ENCODE measurements around the gene CLHC1. TPM values are rescaled to one million over a fixed set of nuclear protein-coding genes. Genes with fewer than 3 reads are reported as not detected.
"Not testable (repeated sequence)": the region's sequence is repeated elsewhere in the genome, so short reads cannot be mapped to it uniquely, and the experiment has no call there.

Gene CLHC1
- total RNA-seq, 1 donor from 2014 or later, result 8.2 TPM

GRCh38 chr2:55152475-55153412 is 79.3 kb downstream of the CLHC1 start:
- DNase-seq, result no peak

DNA sequence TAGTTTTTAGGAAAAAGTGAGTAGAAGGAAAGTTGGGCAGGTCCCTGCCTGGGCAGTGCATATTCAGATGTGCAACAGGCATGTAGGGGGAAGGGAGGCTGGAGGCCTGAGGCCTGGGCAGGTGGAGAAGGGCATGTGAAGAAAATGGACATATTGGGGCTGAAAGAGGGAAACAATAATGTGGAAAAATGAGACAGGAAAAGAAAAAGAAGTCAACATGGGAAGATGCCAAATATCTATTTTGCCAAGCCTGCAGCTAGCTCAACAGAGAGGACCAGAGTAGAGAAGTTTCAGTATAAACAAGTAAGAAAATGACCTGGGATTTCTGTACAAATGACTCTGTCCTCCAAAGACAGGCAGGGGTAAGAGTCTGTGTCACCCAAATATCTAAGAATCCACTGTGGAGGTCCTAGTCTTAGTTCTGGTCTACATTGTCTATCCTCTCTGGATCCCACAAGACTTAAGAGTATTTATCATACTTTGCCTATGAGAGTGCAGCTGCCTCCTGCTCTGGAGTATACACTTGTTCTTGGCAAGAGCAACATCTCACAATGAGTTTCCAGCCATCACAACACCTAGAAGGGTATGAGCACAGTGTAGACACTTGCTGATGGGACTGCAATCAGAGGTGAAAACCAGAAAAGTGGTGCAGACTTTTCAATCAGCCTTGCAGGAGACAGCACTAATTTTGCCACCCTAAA is 80.2 kb downstream of the CLHC1 start:
- no peak for DNase-seq

GRCh38 chr2:55150834-55151233 is 81.3 kb downstream of the CLHC1 start:
- no peak for DNase-seq

DNA sequence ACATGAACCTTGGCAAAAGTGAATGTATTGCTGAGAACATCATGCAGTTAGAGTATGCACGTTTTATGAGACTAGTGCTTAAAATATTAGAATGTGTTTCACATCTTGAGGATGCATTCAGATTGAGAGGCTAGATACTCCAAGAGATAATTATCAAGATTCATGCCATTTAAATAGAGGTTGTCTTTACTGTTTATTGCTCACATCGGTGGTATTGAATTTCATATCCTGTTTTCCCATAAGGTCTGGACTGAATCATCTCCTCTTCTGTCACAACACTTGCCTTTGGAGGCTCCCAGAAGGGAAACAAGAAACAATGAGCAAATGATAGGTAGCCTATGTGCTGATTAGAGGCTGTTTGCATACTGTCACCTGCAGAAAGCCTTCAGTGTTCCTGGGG is 83.8 kb downstream of the CLHC1 start:
- DNase-seq, result peak; percentile 83

DNA sequence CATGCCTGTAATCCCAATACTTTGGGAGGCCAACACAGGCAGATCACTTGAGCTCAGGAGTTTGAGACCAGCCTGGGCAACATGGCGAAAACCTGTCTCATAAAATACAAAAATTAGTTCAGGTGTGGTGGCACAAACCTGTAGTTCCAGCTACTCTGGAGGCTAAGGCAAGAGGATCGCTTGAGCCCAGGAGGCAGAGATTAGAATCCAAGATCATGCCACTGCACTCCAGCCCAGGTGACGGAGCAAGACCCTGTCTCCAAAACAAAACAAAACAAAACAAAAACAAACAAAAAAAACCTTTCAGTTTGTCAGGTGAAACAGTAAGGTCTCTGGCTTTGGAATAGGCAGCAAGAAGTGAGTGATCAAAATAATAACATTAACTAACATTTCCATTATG is 84.6 kb downstream of the CLHC1 start:
- no peak for DNase-seq

- no peak for DNase-seq
These were observed 85.1 kb downstream of the CLHC1 start for GRCh38 chr2:55147041-55147440.

DNA sequence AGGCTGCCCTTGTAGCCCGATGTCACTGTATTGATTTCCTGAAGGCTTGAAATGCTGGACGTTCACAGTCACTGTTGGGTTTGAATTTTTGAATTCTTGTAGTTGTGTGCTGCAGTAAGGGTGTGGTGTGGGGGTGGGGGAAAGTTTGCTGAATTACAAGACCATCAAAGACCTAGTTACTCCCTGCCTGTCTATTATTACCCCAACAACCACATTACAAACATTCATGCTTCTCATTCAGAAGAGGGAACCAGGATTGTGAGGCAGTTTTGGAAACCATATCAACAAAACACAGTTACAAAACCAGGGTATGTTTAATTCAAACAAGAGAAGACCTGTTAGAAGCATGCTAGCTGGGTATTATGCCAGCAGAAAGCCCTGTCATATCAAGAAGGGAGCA is 85.8 kb downstream of the CLHC1 start:
- no peak for DNase-seq

GRCh38 chr2:55144922-55145820 is 86.9 kb downstream of the CLHC1 start:
- no peak for DNase-seq

DNA sequence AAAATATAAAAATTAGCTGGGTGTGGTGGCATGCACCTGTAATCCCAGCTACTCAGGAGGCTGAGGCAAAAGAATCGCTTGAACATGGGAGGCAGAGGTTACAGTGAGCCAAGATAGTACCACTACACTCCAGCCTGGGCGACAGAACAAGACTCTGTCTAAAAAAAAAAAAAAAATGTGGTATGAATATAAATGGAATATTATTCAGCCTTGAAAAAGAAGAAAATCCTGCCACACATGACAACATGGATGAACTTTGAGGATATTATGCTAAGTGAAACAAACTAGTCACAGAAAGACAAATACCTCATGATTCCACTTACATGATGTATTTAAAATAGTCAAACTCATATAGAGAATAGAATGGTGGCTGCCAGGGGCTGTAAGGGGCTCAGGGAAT is 88.4 kb downstream of the CLHC1 start:
- not testable (repeated sequence) for DNase-seq

- no peak for DNase-seq
These were observed 89.6 kb downstream of the CLHC1 start for GRCh38 chr2:55142518-55142917.

DNA sequence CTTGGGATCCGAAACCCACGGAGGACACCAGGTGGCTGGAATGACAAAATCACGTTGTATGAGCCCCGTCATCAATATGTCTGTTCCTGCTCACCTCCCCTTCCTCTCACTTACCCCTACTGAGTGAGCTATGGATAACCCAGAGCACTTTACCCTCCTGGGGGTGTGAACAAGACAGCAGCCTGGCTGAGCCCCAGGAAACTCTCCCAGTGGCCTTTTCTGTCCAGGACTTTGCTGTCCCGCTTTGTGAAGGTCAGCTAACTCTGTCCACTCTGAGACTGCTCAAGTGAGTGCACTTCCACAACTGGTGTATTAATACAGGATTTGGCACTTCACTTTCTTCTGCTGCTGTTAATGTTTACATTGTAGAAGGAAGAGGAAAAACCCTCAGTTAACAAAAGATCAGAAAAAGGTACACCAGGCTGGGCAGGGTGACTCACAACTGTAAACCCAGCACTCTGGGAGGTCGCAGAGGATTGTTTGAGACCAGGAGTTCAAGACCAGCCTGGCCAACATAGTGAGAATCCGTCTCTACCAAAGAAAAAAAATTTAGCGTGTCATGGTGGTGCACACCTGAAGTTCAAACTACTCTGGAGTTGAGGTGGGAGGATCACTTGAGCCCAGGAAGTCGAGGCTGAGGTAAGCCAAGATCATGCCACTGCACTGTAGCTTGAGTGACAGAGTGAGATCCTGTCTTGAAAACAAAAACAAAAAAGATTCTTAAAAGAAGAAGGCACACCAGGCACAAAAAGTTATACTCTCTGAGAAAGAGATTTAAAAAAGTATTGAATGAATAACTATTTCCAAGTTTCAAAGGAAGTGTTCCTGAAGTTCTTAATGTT is 90.3 kb downstream of the CLHC1 start:
- DNase-seq, result peak; percentile 35

DNA sequence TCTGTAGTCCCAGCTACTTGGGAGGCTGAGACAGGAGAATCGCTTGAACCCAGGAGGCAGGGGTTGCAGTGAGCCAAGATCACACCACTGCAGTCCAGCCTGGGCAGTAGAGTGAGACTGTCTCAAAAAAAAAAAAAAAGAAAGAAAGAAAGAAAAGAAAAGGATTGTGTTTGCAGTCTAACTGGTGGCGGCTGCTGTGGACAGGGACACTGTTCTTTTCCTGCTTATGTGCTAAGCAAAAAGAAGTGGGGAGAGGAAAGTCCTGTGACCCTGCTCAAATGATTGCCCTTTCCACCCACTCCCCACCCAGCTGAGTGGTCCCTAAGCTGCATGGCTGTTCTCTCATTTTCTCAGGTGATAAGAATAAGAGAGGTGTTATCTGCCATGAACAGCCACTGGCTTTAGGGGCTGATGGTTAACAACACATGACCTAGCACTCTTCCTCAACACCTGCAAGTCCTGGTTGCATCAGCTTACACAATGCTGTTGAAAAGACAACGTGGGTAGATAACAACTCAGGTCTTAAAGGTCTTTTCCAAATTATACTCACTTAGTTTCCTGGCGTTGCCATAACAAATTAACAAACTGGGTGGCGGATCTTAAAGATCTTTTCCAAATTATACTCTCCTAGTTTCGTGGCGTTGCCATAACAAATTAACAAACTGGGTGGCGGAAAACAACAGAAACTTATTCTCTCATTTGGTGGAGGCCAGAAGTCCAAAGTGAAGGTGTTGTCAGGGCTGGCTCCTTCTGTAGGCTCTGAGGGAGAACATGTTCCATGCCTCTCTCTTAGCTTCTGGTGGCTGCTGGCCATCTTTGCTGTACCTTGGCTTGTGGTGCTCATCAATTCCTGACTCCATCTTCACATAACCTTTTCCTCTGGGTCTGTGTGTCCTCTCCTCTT is 91.5 kb downstream of the CLHC1 start:
- peak; percentile 37 for DNase-seq

DNA sequence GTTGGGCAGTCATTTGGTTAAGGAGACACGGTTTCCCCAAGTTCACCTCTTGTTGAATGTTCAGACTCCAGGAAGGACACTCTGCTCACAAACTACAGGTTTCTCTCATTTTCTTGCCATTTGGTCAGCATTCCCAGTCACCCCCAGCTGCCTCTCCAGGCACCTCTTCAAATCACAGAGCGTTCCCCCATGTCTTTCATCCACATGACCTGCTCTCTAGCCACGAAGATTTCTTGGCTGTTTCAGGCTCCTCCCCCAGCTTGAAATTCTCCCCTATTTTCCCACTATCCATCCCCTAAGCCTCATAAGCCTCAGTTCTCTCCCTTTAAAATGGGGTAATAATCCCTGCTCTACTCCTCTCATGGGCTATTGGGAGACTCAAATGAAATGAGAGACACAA is 92.8 kb downstream of the CLHC1 start:
- no peak for DNase-seq

- no peak for DNase-seq
These were observed 93.2 kb downstream of the CLHC1 start for GRCh38 chr2:55138882-55139229.

DNA sequence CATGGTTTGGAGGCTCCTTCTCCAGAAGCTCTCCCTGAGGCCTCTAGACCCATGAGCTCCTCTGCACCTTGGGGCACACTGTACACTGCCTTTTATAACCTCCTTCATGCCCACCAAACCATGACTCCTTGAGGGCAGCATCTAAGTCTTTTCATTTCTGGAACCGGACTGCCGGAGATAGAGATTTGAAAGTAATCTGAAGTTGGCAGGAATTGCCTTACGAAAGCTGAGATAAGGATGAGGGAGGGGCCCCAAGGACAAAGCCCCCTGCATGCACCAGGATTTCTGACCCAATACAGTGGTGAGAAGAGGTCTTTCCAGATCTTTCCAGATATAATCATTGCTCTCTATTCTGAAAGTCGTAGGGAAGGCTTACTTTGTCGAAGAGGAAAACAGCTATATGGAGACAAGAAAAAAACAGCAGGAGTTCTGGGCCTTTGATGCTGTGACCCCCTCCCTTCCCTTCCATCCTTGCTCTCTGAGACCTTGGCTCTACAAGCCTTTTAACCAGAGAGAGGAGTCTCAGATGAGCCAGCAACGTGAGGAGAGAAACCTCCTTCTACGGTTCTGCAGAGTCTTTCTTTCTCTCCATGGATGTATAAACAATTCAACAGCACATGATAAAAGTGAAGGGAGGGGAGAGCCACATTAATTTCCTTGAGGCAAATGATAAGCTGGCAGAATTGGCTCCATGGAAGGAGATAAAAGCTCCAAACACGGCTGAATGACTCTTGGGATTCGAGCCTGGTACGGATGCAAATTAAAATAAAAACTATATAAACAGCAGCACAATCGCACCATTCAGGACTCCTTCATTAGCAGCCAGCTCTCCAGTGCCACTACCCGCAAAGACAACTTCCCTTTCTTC is 93.8 kb downstream of the CLHC1 start:
- DNase-seq, result no peak

DNA sequence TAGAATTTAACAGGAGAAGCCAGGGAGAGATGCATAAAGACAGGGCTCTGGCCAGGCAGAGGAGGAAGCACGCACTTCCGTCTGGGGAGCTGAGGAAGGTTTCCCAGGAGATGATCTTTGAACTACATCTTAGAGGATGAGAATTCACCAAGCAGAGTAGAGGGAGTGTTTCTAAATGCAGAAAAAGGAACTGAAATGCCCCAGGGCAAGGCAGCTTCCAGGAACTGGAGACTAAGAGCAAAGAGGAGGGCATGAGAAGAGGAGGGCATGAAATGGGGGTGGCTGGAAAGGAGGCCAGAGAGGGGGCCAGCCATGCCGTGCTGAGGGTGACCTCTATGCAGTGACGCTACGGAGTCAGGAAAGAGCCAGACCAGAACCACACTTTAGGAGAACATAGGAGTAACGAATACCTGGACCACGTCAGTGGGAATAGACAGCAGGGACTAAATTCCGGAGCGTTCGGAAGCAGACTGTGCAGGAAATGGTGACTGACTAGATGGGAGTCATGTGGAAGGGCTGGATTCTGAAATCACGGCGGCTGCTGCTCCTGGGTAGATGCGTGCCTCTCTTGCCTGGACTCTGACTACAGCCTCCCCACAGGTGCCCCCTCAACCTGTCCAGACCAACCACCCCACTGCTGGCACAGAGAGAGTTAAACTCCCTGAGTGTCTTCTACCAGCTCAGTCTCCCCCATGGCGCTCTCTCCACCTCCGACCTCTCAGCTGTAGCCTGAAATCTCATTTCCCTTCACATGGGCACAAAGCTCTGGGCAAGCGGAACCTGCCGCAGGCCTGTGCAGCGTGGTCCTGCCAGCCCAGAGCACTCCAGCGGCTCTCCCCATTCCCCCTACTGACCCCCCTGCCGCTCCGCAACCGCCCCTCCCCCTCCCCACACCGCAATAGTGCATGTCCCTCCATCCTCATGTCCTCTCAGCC is 94.8 kb downstream of the CLHC1 start:
- DNase-seq, result peak; percentile 56

GRCh38 chr2:55136138-55136541 is 96.0 kb downstream of the CLHC1 start:
- DNase-seq, result no peak

DNA sequence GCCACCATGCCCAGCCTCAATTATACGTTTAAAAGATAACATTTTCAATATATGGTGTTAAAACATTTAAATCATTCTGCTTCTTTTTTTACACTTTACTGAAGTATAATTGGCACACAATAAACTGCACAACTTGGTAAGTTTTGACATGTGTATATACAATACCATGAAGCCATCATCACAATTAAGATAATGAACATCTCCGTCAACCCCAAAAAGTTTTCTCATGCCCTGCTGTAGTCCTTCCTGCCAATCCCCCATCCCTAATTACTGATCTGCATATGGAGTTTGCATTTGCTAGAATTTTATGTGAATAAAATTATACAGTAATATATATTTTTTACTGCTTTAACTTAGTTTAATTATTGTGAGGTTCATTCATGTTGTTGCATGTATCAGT is 96.6 kb downstream of the CLHC1 start:
- no peak for DNase-seq

DNA sequence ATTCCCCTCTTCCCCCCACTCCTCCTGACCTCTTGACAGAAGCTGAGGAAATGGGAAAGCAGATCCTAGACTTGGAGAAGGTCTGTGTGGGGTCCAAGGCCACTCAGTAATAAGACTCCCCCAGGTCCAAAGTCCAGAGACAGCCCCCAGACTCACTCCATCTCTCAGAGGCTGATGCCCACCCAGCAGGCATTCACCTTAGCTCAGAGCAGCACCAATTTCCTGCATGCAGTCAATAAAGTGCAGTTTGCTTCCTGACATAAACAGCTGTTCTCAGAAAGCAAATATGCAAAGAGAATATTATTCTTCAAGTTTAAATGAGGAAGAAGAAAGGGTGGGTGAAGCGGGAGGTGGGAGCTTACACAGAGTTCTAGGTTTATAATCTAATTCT is 97.8 kb downstream of the CLHC1 start:
- no peak for DNase-seq
